Left renal pelvis (tissue), 4 donors: ENCODE measurements around the gene SLC16A13. TPM values are rescaled to one million over a fixed set of nuclear protein-coding genes. Genes with fewer than 3 reads are reported as not detected.
"Not testable (repeated sequence)": the region's sequence is repeated elsewhere in the genome, so short reads cannot be mapped to it uniquely, and the experiment has no call there.

Source experiments
- DNase-seq, 4 donors: peaks; one replicate each; pipeline ENCODE4 v3.0.0-alpha.2; 2013; ENCODE audit warnings: low read depth in 4 of 4, low spot score in 3 of 4
- polyA plus RNA-seq, 4 donors: library from polyadenylated mRNA; unstranded; fragments of 120-200 nt; gene quantifications; one replicate each; pipeline ENCODE4 v1.2.1, GENCODE V29; 2013; ENCODE audit not compliant: insufficient read length in 4 of 4

SLC16A13 gene
- polyA plus RNA-seq, 4 donors: 1.5 to 3.8 (median 3.0) TPM

DNA sequence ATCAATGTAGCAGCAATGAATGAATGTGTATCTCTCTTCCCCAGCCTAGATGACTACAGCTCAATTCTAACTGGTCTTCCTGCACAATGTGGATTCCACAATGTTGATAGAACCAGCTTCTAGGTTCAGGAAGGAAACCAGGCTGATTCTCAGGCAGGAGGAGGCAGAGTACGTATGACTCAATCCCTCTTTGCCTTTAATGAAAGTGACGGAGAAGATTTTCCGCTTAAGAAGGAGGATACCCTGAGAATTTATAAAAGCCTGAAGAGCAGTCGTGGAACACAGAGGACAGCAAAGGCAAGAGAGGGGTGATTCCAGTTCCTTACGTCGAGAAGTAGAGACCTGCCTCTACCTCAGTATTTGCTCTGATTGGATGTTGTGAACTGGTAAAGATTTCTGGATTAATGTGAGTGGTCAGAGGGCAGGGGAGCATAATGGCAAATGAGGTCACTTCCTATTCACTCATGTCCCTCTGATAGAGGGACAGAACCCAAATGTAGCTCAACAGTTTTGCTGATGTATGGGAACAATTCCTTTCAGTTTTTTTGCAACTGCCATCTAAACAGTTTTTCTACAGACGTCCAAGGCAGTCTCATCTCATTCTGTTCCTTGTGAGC lies 23.1 kb downstream of the SLC16A13 start:
- no peak for DNase-seq

DNA sequence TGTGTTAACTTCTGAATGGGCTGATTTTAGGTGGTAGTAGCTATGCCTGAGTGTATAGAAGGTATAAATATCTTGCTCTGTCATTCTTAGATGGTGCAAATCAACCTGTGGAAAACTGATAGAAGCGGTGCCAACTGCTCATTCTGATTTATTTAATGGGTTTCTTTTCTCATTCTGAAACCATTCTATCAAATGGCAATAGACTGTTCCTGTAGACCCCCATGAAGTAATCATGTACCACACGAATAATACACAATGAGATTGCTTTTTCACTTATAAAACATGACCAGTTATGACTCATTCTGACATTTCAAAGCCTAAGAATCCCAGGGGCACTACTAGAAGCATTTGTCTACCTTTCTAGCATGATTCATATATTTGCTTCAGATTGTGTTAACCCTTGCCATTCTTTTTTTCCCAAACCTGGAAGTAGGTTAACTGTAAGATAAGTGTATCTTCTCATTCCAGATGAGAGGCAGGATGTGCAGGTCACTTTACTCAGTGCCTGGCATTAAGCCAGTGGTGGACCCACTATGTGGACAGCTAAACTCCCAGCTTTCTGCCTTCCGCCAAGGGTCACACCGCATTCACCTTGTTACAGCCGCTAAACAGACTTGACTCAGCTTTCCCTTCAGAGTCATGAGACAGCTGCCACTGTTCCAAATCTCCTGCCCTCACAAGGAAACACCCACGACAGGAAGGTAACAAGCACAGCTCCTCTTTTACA lies 24.5 kb downstream of the SLC16A13 start:
- no peak for DNase-seq

DNA sequence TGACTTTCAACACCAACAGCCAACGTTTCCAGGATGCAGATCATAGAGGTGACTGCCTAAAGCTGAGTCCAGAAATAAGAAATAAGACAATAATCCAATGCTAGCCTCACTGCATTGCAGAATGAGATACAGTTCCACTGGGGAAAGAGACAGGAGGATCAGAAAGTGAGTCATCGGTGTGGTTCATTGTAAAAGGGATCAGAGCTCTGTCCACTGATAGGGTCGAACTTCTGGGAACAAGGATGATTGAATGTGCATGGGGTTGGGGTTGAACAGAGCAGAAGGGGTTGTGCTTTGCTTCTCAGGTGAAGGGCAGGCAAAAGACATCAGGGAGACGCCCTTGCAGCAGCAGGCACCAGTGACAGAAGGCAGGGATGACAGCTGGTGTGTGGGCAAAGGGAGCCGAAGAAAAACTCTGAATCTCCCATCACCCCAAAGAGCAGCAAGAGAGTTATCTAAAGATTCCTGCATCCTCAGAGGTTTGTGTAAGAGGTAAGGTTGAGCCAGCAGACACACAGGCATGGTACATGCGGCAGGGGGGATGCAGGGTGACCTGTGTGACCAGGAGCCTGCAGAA lies 27.8 kb downstream of the SLC16A13 start:
- no peak for DNase-seq

DNA sequence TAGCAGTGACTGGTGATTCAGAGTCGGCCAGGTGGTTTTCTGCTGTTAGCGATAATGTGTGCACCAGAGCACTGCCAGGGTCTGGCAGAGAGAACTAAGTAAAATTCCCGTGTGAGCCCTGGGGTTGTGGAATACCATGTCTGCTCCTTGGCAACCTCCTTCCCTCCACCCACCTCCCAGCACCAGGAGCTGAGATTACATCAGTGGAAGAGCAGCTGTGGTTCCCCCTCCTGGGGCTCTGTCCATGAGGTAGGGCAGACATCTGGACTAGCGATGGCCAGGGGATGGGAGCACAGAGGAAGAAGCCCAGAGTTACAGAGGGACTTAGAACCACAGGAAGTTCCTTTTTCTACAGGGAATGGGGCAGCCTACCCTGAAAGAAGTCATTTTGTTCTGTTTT lies 28.4 kb downstream of the SLC16A13 start:
- DNase-seq: no peak

DNA sequence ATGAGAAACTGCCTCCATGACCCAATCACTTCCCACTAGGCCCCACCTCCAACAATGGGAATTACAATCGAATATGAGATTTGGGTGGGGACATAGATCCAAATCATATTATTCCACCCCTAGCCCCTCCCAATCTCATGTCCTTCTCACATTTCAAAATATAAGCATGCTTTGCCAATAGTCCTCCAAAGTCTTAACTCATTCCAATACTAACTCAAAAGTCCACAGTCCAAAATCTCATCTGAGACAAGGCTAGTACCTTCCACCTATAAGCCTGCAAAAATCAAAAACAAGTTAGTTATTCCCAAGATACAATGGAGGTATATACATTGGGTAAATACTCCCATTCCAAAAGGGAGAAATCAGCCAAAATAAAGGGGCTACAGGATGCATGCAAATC lies 31.4 kb downstream of the SLC16A13 start:
- DNase-seq: no peak

DNA sequence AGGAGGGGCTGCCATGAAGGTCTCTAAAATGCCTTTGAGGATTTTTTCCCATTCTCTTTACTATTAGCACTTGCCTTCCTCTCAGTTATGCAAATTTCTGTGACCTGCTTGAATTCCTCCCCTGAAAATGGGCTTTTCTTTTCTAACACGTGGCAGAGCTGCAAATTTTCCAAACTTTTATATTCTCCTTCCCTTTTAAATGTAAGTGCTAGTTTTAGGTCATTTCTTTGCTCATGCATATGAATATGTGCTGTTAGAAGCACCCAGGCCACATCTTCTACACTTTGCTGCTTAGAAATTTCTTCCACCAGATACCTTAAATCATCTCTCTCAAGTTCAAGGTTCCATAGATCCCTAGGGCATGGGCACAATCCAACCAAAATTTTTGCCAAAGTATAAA lies 32.5 kb downstream of the SLC16A13 start:
- DNase-seq: no peak

DNA sequence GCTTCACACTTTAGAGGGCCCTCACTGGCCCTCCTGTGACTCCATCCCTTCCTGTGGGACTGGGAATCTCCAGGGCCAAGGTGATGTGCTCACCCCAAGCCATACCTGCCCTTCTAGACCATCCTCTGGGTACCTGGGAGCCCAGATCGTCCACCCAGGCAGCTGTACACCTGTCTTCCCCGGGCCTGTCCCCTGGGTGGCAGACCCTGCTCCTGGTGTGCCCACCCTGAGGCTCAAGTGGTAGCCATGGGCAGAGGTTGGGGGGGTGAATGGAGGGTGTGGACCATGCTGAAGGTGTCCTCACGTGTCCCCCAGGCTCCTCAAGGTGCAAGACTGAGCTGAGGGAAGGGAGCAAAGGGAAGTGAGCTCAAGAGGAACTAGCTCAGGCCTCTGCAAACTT lies 34.9 kb downstream of the SLC16A13 start:
- no peak for DNase-seq

DNA sequence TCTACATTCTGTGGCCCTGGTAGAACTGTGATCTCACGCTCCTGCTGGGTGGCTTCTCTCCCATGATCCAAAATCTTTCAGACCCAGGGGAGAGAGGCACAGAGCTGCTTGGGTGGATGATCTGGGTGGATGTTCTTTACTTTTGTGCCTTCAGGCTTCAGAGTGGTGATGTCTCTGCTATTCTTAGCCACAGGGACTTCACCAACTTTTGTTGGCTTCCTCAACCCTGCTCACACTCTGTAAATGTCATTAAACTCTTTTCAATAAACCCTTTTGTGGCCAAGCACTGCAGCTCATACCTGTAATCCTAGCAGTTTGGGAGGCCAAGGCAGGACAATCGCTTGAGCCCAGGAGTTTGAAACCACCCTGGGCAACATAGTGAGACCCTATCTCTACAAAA lies 36.6 kb downstream of the SLC16A13 start:
- DNase-seq: no peak

DNA sequence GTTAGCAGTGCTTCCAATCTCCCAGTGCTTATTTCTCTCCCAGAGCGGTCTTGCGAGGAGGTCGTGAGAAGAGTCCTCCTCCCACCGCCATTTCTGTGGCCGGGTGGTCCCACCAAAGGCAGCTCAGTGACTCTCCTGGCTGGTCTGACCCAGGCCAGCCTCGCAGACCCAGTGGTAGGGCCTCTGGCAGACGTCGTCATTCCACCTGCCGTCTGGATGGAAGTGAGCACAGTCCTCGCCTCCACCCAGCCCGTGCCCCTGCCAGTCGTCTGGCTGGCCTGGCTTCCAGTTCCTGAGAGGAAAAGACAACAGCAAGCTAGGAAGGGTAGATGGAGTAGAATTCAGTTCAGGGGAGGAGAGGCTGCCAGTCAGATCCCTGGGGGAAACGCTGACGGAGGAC lies 39.1 kb downstream of the SLC16A13 start:
- no peak for DNase-seq

DNA sequence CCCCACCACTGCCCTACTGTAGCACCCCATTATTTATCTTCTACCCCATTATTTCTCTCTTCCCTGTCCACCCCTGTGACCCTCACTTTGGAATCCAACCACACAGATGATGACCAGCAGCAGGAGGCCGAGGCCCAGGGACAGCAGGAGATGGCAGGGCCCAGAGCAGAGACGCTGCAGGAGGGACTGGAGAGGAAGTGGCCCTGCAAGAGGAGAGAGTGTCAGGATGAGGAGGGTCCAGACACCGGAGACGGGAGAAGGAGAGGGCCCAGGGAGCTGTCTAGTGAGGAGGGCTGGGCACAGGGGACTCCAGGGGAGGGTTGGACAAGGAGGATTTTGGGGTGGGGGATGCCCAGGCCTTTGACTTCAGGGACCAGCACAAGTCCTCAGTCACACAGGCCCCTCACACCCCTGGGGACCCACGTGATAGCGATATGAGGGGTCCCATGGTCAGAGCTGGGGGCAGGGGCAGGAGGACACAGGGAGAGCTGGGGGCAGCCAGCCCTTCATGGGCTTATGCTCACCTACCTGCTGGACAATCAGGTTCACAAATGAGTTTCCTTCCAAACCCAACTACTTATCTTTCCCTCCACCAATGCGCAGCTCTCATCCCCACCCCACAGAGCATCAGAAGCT lies 42.2 kb downstream of the SLC16A13 start:
- no peak for DNase-seq

DNA sequence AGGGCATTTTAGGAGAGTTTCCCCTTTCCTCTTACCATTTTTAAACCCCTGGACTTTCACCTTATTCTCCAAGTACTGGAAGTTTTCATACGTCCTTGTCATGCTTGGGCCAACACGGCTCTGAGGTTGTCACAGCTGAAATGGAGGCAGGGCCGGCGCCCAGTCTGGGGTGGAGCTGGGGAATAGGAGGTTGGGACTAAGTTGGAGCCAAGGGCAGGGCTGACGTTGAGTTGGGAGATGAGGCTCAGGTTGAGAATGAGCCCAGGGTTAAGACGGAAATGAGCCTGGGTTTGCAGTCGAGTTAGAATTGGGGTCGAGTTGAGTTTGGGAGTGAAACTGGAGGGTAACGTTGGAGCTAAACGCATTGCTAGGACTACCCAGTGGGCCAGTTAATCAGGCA lies 42.9 kb downstream of the SLC16A13 start:
- no peak for DNase-seq

DNA sequence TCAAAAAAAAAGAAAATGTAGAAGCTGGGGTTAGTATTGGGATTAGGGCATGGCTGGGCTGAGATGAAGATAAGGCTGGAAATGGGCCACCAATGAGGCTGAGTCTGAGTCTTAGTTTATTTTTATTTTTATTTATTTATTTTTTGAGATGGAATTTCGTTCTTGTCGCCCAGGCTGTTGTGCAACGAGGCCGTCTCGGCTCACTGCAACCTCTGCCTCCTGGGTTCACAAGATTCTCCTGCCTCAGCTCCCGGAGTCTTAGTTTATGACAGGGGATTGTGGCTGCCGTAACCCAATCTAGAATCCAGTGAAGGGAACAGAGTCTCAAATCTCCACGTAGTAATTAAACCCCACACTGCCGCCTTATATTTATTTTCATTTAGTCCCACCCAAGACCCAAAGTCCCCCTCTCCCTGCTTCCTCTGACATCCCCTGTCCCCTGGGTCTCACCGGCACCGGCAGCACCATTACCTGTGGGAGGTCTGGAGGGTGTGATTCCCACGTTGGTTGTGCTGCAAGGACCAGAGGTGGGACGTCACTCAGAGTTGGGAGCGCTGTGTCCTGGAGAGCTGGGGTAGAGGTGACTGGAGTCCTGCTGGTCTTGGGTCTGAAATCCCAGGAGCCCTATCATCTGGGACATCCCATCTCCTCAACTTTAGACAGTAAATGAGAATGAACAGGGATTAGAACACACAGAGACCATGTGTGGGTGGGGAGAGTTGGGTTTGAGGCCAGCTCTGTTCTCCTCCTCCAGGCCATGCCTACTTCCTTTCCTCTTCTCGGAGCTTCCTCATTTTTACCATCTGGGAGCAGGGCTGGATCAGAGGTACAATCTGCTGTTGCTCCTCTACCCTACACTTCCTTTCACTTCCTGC lies 44.0 kb downstream of the SLC16A13 start, which contains the start of gene CLEC10A:
TSS of gene CLEC10A (minus strand) at position 671 of the 875 bp plus-strand sequence. CDS start 1,439 bp downstream, outside the sequence.
- DNase-seq: no peak

DNA sequence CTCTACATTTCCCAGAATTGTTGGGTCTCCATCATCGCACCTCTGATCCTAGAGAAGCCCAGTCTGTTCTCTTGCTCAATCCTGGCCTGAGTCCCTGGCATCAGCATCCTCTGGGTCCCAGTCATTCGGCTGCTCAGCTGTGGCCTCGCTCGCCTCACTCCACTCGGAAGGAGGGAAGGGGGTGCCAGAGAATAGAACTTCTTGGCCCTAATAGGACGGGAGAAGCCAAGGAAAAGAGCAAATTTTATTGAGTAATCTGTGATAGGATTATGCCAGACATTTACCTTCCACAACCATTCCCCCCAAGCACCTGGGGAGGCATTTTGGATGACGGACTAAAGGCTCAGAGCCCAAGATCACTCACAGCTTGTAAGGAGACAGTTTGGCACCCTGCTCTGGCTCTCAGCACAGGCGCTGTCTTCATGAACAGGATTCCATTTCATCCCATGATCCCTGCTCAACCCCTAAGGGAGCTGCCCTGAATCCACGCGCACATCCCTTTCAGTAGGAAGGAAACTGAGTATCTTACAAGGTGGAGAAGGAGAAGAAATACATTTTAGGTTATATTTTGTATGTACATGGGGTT lies 44.7 kb downstream of the SLC16A13 start:
- DNase-seq: no peak

DNA sequence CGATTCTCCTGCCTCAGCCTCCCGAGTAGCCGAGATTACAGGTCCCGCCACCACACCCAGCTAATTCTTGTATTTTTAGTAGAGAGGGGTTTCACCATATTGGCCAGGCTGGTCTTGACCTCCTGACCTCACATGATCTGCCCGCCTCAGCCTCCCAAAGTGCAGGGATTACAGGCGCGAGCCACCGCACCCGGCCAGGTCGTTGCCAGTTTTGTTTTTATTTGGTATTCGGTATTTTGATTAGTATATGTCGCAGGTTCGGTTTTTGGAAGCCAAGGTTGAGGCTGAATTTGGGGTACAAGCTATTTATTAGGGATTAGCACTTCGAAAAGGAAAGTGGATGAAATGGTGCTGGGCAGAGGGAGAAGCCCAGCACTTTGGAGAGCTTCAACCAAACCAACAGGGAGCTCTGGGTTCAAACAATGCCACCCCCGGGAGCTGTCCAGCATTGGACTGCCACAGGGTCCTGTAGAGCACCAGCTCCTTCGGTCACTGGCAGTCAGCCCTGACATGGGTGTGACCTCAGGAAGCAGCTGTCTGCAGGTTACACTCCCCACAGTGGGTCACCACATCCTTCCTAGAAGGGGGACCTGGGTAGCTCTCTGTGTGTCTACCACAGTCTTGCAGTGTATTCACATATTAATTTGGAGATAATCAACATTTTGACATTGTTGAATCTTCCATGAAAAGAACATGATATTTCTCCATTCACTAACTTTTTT lies 45.7 kb downstream of the SLC16A13 start:
- no peak for DNase-seq

DNA sequence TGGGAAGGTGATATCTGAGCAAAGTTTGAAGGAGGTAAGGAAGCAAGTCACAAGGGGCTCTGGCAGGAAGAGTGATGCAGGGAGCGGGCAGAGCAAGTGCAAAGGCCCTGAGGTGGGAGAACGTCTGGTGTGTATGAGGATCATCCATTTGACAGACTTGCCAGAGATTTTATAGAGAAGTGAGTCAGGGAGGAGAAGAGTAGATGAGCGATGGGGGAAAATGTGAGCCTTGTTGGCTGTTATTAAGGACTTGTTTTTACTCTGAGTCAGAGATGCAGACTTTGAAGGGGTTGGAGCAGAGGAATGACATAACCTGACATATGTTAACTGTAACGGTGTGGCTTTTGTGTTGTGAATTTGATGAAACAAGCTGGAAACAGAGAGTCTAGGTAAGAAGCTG lies 47.8 kb downstream of the SLC16A13 start:
- DNase-seq: no peak

DNA sequence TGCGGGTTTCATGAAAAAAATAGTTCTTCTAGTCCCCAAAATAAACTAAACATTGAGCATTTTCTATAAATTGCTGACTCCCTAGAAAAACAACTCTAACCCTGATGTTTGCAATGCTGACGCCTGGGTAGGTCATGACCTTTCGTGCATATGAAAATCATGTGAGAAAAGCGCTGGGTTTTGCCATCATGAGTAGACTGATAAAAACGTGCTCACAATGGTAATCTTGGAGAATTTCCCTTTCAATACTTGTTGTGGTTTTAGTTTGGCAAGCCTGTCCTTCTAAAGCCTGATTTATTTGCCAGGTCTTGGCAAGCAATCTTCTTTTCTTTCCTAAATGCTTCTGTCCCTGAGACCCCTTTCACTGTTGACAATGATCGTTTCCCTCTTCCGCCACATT lies 48.3 kb downstream of the SLC16A13 start:
- DNase-seq: no peak

DNA sequence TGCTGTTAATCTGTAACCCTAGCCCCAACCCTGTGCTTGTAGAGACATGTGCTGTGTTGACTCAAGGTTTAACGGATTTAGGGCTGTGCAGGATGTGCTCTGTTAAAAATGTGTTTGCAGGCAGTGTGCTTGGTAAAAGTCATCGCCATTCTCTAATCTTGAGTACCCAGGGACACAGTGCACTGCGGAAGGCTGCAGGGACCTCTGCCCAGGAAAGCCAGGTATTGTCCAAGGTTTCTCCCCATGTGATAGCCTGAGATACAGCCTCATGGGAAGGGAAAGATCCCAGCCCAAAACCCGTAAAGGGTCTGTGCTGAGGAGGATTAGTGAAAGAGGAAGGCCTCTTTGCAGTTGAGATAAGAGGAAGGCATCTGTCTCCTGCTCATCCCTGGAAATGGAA lies 52.6 kb downstream of the SLC16A13 start:
- not testable (repeated sequence) for DNase-seq

DNA sequence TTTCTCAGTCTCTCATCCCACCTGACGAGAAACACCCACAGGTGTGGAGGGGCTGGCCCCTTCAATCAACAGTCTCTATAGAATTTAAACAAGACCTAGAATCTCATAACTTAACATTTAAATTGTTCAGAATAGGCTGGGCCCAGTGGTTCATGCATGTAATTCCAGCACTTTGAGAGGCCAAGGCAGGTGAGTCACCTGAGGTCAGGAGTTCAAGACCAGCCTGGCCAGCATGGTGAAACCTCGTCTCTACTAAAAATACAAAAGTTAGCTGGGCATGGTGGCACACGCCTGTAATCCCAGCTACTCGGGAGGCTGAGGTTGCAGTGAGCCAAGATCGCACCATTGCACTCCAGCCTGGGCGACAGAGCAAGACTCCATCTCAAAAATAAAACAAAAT lies 53.8 kb downstream of the SLC16A13 start:
- not testable (repeated sequence) for DNase-seq
